ENCODE measurements around the gene SPOCD1.

Gene SPOCD1

GRCh38 chr1:31815752-31816500 is at the start of gene SPOCD1:
TSS of gene SPOCD1 (minus strand) at chr1:31816022. CDS start at chr1:31815333, 689 bp downstream.
- Histone ChIP-seq H3K27ac (no peak within 1 kb of the TSS), H3K4me3 (no peak within 1 kb of the TSS)

- Histone ChIP-seq H3K27ac (no peak overlapping the region), H3K4me3 (no peak overlapping the region)
These were observed 46.2 kb upstream of the SPOCD1 start for GRCh38 chr1:31862071-31862470.

GRCh38 chr1:31861346-31861745 is 45.5 kb upstream of the SPOCD1 start:
- H3K27ac ChIP-seq: no peak overlapping the region
- H3K4me3 ChIP-seq: no peak overlapping the region

- H3K27ac ChIP-seq: no peak overlapping the region
- no peak overlapping the region for H3K4me3 ChIP-seq
These were observed 44.8 kb upstream of the SPOCD1 start for GRCh38 chr1:31860581-31860980.

- no peak overlapping the region for H3K4me3 ChIP-seq
- no peak overlapping the region for H3K27ac ChIP-seq
These were observed 43.9 kb upstream of the SPOCD1 start for GRCh38 chr1:31859719-31860118.

- H3K27ac ChIP-seq: no peak overlapping the region
- no peak overlapping the region for H3K4me3 ChIP-seq
These were observed 43.2 kb upstream of the SPOCD1 start for GRCh38 chr1:31859044-31859443.

- Histone ChIP-seq H3K4me3 (no peak overlapping the region), H3K27ac (no peak overlapping the region)
These were observed 42.0 kb upstream of the SPOCD1 start for GRCh38 chr1:31857863-31858262.

- Histone ChIP-seq H3K4me3 (no peak overlapping the region), H3K27ac (no peak overlapping the region)
These were observed 40.3 kb upstream of the SPOCD1 start for GRCh38 chr1:31856140-31856539.

- no peak overlapping the region for H3K27ac ChIP-seq
- H3K4me3 ChIP-seq: no peak overlapping the region
These were observed 39.4 kb upstream of the SPOCD1 start for GRCh38 chr1:31855038-31855845.

- H3K4me3 ChIP-seq: no peak overlapping the region
- no peak overlapping the region for H3K27ac ChIP-seq
These were observed 33.8 kb upstream of the SPOCD1 start for GRCh38 chr1:31849653-31850052.

GRCh38 chr1:31848381-31848897 is 32.6 kb upstream of the SPOCD1 start:
- H3K27ac ChIP-seq: peak overlapping the region in 4 of 21 experiments; percentile 9 to 58 (median 24)

GRCh38 chr1:31846484-31846883 is 30.7 kb upstream of the SPOCD1 start:
- Histone ChIP-seq H3K27ac (no peak overlapping the region), H3K4me3 (no peak overlapping the region)

More at GRCh38 chr1:31848381-31848897, 32.6 kb upstream of the SPOCD1 start:
- no peak overlapping the region for H3K4me3 ChIP-seq

- Histone ChIP-seq H3K4me3 (no peak overlapping the region), H3K27ac (no peak overlapping the region)
These were observed 27.7 kb upstream of the SPOCD1 start for GRCh38 chr1:31843506-31843905.

- no peak overlapping the region for H3K4me3 ChIP-seq
- no peak overlapping the region for H3K27ac ChIP-seq
These were observed 24.0 kb upstream of the SPOCD1 start for GRCh38 chr1:31839662-31840343.

- H3K27ac ChIP-seq: no peak overlapping the region
- no peak overlapping the region for H3K4me3 ChIP-seq
These were observed 21.8 kb upstream of the SPOCD1 start for GRCh38 chr1:31837451-31838158.

GRCh38 chr1:31836638-31837037 is 20.8 kb upstream of the SPOCD1 start:
- H3K4me3 ChIP-seq: no peak overlapping the region
- H3K27ac ChIP-seq: no peak overlapping the region

- Histone ChIP-seq H3K4me3 (no peak overlapping the region), H3K27ac (no peak overlapping the region)
These were observed 19.6 kb upstream of the SPOCD1 start for GRCh38 chr1:31835415-31835814.

- no peak overlapping the region for H3K4me3 ChIP-seq
These were observed 18.7 kb upstream of the SPOCD1 start for GRCh38 chr1:31834501-31834900.

More at GRCh38 chr1:31834501-31834900, 18.7 kb upstream of the SPOCD1 start:
- no peak overlapping the region for H3K27ac ChIP-seq

All from skin epidermis (tissue), 12 donors.